DND-41 (cell line): ENCODE results near the gene SLC15A4.

Experiments used
- ATAC-seq: fragments of 200-7000 bp; cut with Tn5 transposase; 3 replicates; pipeline ENCODE4 v1.9.1; 2021; ENCODE audit warnings: low read depth; ENCODE audit not compliant: insufficient read depth
- DNase-seq: peaks from one replicate; pipeline ENCODE4 v3.0.0-alpha.2; 2020
- H2AFZ ChIP-seq: 2 replicates; pipeline ENCODE4 v1.6.0; 2012; ENCODE audit warnings: low read depth, low read length
- H3K27ac ChIP-seq: 2 replicates; pipeline ENCODE4 v1.5.1; 2012; ENCODE audit warnings: low read length, inconsistent platforms
- H3K27me3 ChIP-seq: fragments of 200-600 bp; sonication (generic); 2 replicates; pipeline ENCODE4 v1.6.0; 2012; ENCODE audit warnings: low read length, mild to moderate bottlenecking, inconsistent platforms; ENCODE audit not compliant: insufficient read depth, poor library complexity
- H3K36me3 ChIP-seq: 2 replicates; pipeline ENCODE4 v1.5.1; 2012; ENCODE audit warnings: low read length, inconsistent platforms; ENCODE audit not compliant: insufficient read depth
- H3K4me1 ChIP-seq: 2 replicates; pipeline ENCODE4 v1.5.1; 2012; ENCODE audit warnings: mild to moderate bottlenecking, low read length; ENCODE audit not compliant: insufficient read depth
- H3K4me2 ChIP-seq: 2 replicates; pipeline ENCODE4 v1.6.0; 2012; ENCODE audit warnings: mild to moderate bottlenecking, moderate library complexity, low read length, inconsistent platforms; ENCODE audit not compliant: insufficient read depth
- H3K4me3 ChIP-seq, 2 experiments: fragments of 200-600 bp in 1 of 2; shearing (Covaris generic) in 1 of 2; 2 replicates each; pipeline ENCODE4 v1.5.1; 2012 to 2016; ENCODE audit warnings: inconsistent platforms in 2 of 2, low read length in 2 of 2, mild to moderate bottlenecking in 2 of 2, low read depth in 1 of 2, moderate library complexity in 1 of 2
- H3K79me2 ChIP-seq: 2 replicates; pipeline ENCODE4 v1.6.0; 2012; ENCODE audit warnings: low read length, inconsistent platforms; ENCODE audit not compliant: insufficient read depth
- H3K9ac ChIP-seq: 2 replicates; pipeline ENCODE4 v1.6.0; 2012; ENCODE audit warnings: low read depth, mild to moderate bottlenecking, inconsistent platforms, low read length, moderate library complexity
- H3K9me3 ChIP-seq: 2 replicates; pipeline ENCODE4 v1.5.1; 2012; ENCODE audit warnings: low read length, moderate library complexity, mild to moderate bottlenecking, inconsistent platforms; ENCODE audit not compliant: insufficient read depth, severe bottlenecking
- H4K20me1 ChIP-seq: 2 replicates; pipeline ENCODE4 v1.6.0; 2012; ENCODE audit warnings: low read length; ENCODE audit not compliant: insufficient read depth
- CTCF ChIP-seq: IDR thresholded peaks from 2 replicates; pipeline ENCODE4 v1.5.1; 2012; ENCODE audit warnings: borderline replicate concordance, low read length, moderate library complexity, mild to moderate bottlenecking; ENCODE audit not compliant: poor library complexity, severe bottlenecking; ENCODE audit errors: extremely low read depth
- EZH2 ChIP-seq: IDR thresholded peaks from 3 replicates; pipeline ENCODE4 v1.6.1; 2012; ENCODE audit warnings: borderline replicate concordance, low read depth, mild to moderate bottlenecking, moderate library complexity, low read length, inconsistent platforms; ENCODE audit not compliant: severe bottlenecking

Gene SLC15A4

GRCh38 chr12:128795530-128796361 lies 28.0 kb downstream of the SLC15A4 start:
- Histone ChIP-seq H4K20me1 (peaks cover 34% of the 10 kb centered on the region), H3K9ac (no peak overlapping the region), H3K4me2 (no peak overlapping the region), H3K36me3 (peaks cover 93% of the 10 kb centered on the region), H3K27ac (no peak overlapping the region), H3K79me2 (no peaks in the 10 kb centered on the region), H3K4me1 (no peaks in the 10 kb centered on the region), H3K27me3 (no peaks in the 10 kb centered on the region), H2AFZ (no peak overlapping the region), H3K9me3 (no peaks in the 10 kb centered on the region), H3K4me3 (no peak overlapping the region)
- ATAC-seq (no peak), DNase-seq (no peak)
- no peak for TF ChIP-seq EZH2
- no peak for TF ChIP-seq CTCF

GRCh38 chr12:128794661-128795529 lies 28.9 kb downstream of the SLC15A4 start:
- Histone ChIP-seq H3K27ac (no peak overlapping the region), H3K27me3 (no peaks in the 10 kb centered on the region), H3K4me2 (no peak overlapping the region), H3K36me3 (peaks cover 85% of the 10 kb centered on the region), H3K9ac (no peak overlapping the region), H3K79me2 (no peaks in the 10 kb centered on the region), H3K4me3 (no peak overlapping the region), H2AFZ (no peak overlapping the region), H3K9me3 (no peaks in the 10 kb centered on the region), H4K20me1 (peaks cover 29% of the 10 kb centered on the region), H3K4me1 (no peaks in the 10 kb centered on the region)
- DNase-seq (no peak), ATAC-seq (no peak)
- no peak for TF ChIP-seq EZH2
- no peak for TF ChIP-seq CTCF

- Histone ChIP-seq H3K9ac (no peak overlapping the region), H4K20me1 (peaks cover 23% of the 10 kb centered on the region), H2AFZ (no peak overlapping the region), H3K4me2 (no peak overlapping the region), H3K27ac (no peak overlapping the region), H3K27me3 (no peaks in the 10 kb centered on the region), H3K79me2 (no peaks in the 10 kb centered on the region), H3K4me1 (no peaks in the 10 kb centered on the region), H3K4me3 (no peak overlapping the region), H3K36me3 (peaks cover 74% of the 10 kb centered on the region), H3K9me3 (no peaks in the 10 kb centered on the region)
- TF ChIP-seq CTCF (no peak), EZH2 (no peak)
- ATAC-seq: no peak
- no peak for DNase-seq
Measured at GRCh38 chr12:128793701-128794100, 30.1 kb downstream of the SLC15A4 start.
